Measurements from ENCODE around the gene ARHGAP44.

GRCh38 chr17:12839042-12839441, 49.7 kb downstream of the ARHGAP44 start:
- no peak for TF ChIP-seq CTCF (IDR thresholded peaks at IDR 0.05)
- TF ChIP-seq POLR2A (IDR thresholded peaks at IDR 0.05), result no peak
